Body of pancreas (tissue), 4 donors: Measurements from ENCODE around the gene MIOX.

Source experiments
- CTCF ChIP-seq, 7 experiments: fragments of 450-650 bp in 4 of 7; fragments of 200-600 bp in 3 of 7; sonication (generic) in 3 of 7; IDR thresholded peaks; one replicate each; pipeline ENCODE4 v1.5.1; 2016 to 2019; ENCODE audit warnings: antibody characterized with exemption in 7 of 7
- POLR2A ChIP-seq, 3 donors: fragments of 450-650 bp; IDR thresholded peaks; one replicate each; pipeline ENCODE4 v1.6.1; 2016; ENCODE audit warnings: antibody characterized with exemption in 3 of 3, mild to moderate bottlenecking in 2 of 3

- TF ChIP-seq CTCF (IDR thresholded peaks at IDR 0.05) (no peak), POLR2A (IDR thresholded peaks at IDR 0.05) (no peak)
Measured at GRCh38 chr22:50523458-50523805, 36.8 kb downstream of the MIOX start.
